ENCODE data around the gene RECQL5. TPM values are rescaled to one million over a fixed set of nuclear protein-coding genes. Genes with fewer than 3 reads are reported as not detected.
A peak's percentile ranks its signal among the peaks of the same experiment; 100 is the strongest.

The RECQL5 gene
- total RNA-seq, 4 donors from 2014 or later = 25.1 to 82.8 (median 34.0) TPM

- no peak for TF ChIP-seq CTCF (IDR thresholded peaks at IDR 0.05)
- no peak for TF ChIP-seq POLR2A (IDR thresholded peaks at IDR 0.05)
- WGBS, 2 donors = 72 to 100% methylated on average over 1 to 3 of the region's 9 CpGs
- Histone ChIP-seq H3K4me3 (peak overlapping the region in 3 of 4 donors; percentile 3 to 26 (median 21)), H3K36me3 (peaks cover 0 to 49% (median 6%) of the 10 kb centered on the region in 3 donors), H3K9me3 (no peaks in the 10 kb centered on the region), H3K4me1 (peaks cover 16 to 47% (median 20%) of the 10 kb centered on the region in 3 donors), H3K27ac (peak overlapping the region; percentile 71 to 84 (median 80)), H3K27me3 (no peaks in the 10 kb centered on the region)
- intact Hi-C loops (cut with DNase I) = loop anchor here (5.0 kb wide), 1 partner anchor 118 kb away; no protein-coding TSS in a partner anchor
- DNase-seq = no peak
Observed at GRCh38 chr17:75634376-75634740, 32.6 kb downstream of the RECQL5 start.

- H3K9me3 ChIP-seq = no peaks in the 10 kb centered on the region
- H3K36me3 ChIP-seq = peaks cover 0 to 55% (median 6%) of the 10 kb centered on the region in 3 donors
- intact Hi-C loops (cut with DNase I) = loop anchor here (5.0 kb wide), 1 partner anchor 119 kb away; no protein-coding TSS in a partner anchor
- peak overlapping the region; percentile 71 to 84 (median 80) for H3K27ac ChIP-seq
- H3K4me1 ChIP-seq = peaks cover 16 to 41% (median 20%) of the 10 kb centered on the region in 3 donors
- WGBS, 2 donors = 2 to 40% methylated on average over 6 to 7 of the region's 27 CpGs
- H3K27me3 ChIP-seq = no peaks in the 10 kb centered on the region
- peak; percentile 10 for DNase-seq
- peak in 1 of 4 donors; percentile 11 for TF ChIP-seq POLR2A (IDR thresholded peaks at IDR 0.05)
- peak in 5 of 6 experiments; percentile 41 to 68 (median 49) for TF ChIP-seq CTCF (IDR thresholded peaks at IDR 0.05)
- peak overlapping the region in 3 of 4 donors; percentile 15 to 37 (median 21) for H3K4me3 ChIP-seq
Observed at GRCh38 chr17:75633486-75634375, 33.2 kb downstream of the RECQL5 start.

GRCh38 chr17:75632863-75633485 lies 34.0 kb downstream of the RECQL5 start, which contains the start of gene SMIM5:
SMIM5 (plus strand) TSS chr17:75633434; CDS start chr17:75640202, 6,768 bp downstream.
- 47% methylated on average over 3 of the region's 19 CpGs; no CpG with 5 or more reads in 1 of the 2 donors for WGBS, 2 donors
- Histone ChIP-seq H3K36me3 (peaks cover 0 to 62% (median 6%) of the 10 kb centered on the region in 3 donors), H3K4me3 (peak within 1 kb of the TSS in 3 of 4 donors; percentile 15 to 37 (median 21)), H3K27ac (peak within 1 kb of the TSS; percentile 71 to 84 (median 80)), H3K9me3 (no peaks in the 10 kb centered on the region), H3K4me1 (peaks cover 16 to 37% (median 20%) of the 10 kb centered on the region in 3 donors), H3K27me3 (no peaks in the 10 kb centered on the region)
- TF ChIP-seq CTCF (IDR thresholded peaks at IDR 0.05) (peak; percentile 93 to 99 (median 96)), POLR2A (IDR thresholded peaks at IDR 0.05) (no peak)
- intact Hi-C loops (cut with DNase I) = loop anchor here (5.0 kb wide), 1 partner anchor 119 kb away; no protein-coding TSS in a partner anchor
- DNase-seq = peak; percentile 25

GRCh38 chr17:75632428-75632827 lies 34.5 kb downstream of the RECQL5 start:
- DNase-seq = no peak
- intact Hi-C loops (cut with DNase I) = loop anchor here (5.0 kb wide), 1 partner anchor 120 kb away; no protein-coding TSS in a partner anchor
- TF ChIP-seq POLR2A (IDR thresholded peaks at IDR 0.05) (no peak), CTCF (IDR thresholded peaks at IDR 0.05) (no peak)
- 76 to 80% methylated on average over 1 to 5 of the region's 12 CpGs for WGBS, 2 donors
- Histone ChIP-seq H3K4me3 (no peak overlapping the region), H3K27me3 (no peaks in the 10 kb centered on the region), H3K27ac (peak overlapping the region in 3 of 4 donors; percentile 79 to 84 (median 80)), H3K4me1 (peaks cover 16 to 34% (median 20%) of the 10 kb centered on the region in 3 donors), H3K36me3 (peaks cover 0 to 68% (median 6%) of the 10 kb centered on the region in 3 donors), H3K9me3 (no peaks in the 10 kb centered on the region)
